NCI-H128 (cell line): Measurements from ENCODE around the gene PDF.
"Not testable (repeated sequence)": the region's sequence is repeated elsewhere in the genome, so short reads cannot be mapped to it uniquely, and the experiment has no call there.

Experiments
- DNase-seq: peaks from one replicate; lab custom pipeline; 2025; ENCODE audit not compliant: unreplicated experiment; lab: John Stamatoyannopoulos, UW

The PDF gene, protein sequence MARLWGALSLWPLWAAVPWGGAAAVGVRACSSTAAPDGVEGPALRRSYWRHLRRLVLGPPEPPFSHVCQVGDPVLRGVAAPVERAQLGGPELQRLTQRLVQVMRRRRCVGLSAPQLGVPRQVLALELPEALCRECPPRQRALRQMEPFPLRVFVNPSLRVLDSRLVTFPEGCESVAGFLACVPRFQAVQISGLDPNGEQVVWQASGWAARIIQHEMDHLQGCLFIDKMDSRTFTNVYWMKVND

DNA sequence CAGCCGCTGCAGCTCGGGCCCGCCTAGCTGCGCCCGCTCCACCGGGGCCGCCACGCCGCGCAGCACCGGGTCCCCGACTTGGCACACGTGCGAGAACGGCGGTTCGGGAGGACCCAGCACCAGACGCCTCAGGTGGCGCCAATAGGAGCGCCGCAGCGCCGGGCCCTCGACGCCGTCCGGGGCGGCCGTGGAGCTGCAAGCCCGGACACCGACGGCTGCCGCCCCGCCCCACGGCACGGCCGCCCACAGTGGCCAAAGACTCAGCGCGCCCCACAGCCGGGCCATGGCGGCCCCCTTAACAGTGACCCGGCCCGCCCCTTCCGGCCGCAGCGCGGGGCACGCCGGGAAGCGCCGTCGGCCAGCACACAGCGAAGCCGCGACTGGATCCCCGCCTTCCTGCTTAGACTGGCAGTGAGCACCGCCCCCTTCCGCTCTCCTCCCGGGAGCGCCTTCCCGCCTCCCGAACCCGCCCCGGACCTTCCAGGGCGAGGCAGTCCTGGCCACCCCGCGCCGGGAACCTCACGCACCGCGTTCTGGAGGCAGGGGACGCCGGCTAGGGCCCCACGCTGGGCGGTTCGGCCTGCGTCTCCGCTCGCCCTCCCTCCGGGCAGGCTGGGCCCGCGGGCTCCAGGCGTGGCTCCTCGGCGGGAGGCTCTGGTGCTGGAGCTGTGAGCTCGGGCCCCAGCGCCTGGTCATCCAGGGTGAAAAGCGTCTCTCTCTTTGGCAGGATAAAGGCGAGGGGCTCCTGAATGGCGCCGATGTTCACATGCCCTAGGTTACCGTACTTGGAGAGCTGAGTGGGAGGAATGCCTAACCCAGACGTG, at the start of gene PDF:
PDF (minus strand) TSS at position 303 of the 824 bp plus-strand sequence; CDS start at position 285, 18 bp downstream.
- peak; percentile 66 for DNase-seq

DNA sequence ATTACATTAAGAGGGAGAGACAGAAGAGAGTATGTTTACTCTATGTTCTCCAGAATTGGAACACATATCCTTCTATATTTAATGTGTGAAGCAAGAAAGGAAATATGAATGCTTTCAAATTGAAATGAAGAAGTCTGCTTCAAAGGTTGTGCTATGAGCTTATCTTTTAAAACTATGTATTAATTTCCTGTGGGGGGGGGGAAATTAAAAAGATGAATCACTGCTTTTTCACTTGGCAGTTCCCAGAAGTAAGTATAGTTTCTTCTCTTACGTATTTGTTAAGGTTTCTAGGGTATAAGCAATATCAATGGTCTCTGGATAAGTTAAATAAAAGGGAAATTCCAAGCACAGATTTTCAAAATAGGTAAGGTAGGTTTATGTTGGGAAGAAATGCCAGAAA, 48.4 kb upstream of the PDF start:
- DNase-seq = no peak

DNA sequence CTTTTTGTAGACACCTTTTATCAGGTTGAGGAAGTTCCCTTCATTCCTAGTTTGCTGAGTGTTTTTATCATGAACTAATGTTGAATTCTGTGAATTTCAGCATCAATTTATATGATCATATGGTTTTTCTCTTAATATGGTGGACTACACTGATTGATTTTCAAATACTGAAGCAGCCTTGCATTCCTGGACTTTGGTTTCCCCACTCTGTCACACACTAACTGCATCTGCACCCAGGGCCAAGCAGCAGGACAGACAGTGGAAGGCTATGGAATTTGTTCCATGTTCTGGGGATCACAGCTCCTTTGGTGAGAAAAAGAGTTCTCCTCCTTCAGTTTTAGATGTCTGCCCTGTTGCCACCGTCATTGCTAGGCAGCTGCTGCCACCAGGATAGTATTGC, 47.6 kb upstream of the PDF start:
- no peak for DNase-seq

DNA sequence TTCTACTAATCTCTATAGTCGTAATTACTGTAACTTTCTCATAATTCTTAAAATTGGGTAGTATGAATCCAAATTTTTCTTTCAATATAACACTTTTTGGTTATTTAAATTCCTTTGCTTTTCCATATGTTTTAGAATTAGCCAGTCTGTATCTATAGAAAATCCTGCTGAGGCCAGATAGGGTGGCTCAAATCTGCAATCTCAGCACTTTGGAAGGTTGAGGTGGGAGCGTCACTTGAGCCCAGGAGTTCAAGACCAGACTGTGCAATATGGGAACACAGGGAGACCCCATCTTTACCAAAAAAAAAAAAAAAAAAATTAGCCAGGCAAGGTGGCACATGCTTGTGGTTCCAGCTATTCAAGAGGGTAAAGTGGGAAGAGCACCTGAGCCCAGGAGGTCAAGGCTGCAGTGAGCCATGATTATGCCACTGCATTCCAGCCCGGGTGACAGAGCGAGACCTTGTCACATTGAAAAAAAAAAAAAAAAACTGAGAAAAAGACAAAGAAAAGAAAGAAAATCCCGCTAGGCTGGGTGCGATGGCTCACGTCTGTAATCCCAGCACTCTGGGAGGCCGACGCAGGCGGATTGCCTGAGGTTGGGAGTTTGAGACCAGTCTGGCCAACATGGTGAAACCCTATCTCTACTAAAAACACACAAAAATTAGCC, 46.1 kb upstream of the PDF start:
- no peak for DNase-seq

DNA sequence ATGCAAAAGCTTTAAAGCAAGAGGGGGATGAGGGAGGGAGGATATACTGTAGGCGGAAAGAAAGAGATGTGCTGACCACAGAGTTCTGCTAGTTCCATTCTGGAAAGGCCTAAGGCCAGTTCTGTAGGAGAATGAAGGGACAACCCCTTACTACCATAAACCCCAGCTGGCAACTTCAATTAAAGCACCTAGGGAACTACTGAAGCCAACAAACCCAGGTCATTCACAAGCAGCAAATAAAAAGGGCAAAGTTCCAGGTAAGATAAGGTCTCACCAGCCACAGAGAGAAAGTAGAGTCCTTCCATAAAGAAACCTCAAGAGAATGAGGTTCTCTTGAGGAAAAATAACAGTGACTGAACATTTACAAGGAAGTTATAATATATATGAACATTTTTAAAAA, 42.6 kb upstream of the PDF start:
- no peak for DNase-seq

DNA sequence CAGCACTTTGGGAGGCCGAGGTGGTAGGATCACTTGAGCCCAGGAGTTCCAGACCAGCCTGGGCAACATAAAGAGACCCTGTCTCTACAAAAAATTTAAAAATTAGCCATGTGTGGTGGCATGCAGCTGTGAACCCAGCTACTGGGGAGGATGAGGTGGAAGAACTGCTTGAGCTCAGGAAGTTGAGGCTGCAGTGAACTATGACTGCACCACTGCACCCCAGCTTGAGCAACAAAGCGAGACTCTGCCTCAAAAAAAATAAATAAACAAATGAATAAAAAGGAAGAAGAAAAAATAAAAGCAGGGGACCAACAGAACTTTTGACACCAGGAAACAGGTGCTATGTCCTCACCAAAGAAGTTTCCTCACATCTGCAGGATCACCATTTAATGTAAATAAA, 41.2 kb upstream of the PDF start:
- DNase-seq = no peak

DNA sequence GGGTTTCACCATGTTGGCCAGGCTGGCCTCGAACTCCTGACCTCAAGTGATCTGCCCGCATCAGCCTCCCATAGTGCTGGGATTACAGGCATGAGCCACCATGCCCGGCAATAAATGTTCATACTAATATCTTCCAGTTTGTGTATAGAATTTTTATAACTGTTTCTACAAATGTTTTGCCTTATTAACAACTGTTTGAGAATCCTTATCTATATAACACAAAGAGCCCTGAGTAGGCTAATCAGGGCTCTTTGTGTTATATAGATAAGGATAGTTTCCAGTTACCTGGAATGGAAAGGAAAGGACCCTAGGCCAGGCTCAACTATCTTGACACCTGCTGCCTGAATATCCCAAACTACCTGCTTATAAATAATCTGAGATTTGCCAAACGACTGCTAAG, 38.5 kb upstream of the PDF start:
- DNase-seq = no peak

DNA sequence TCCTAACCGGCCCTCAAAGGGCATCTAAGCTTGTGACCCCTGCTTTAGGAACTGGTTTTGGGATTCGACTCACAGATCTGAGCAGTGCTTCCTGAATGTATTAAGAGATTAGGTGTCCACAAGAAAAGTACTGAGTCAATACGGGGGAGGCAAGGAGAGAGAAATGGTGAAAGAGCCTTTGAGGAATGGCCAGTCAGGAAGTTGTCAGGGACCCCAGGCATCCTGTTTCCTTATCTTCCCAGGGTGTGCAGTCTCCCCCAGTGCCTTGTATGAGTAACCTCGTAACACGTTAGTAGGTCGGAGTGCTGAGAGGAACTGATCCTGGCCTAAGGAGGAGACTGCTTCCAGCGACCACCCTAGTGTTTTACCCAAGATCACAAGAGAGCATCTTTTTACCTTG, 37.6 kb upstream of the PDF start:
- DNase-seq = no peak

DNA sequence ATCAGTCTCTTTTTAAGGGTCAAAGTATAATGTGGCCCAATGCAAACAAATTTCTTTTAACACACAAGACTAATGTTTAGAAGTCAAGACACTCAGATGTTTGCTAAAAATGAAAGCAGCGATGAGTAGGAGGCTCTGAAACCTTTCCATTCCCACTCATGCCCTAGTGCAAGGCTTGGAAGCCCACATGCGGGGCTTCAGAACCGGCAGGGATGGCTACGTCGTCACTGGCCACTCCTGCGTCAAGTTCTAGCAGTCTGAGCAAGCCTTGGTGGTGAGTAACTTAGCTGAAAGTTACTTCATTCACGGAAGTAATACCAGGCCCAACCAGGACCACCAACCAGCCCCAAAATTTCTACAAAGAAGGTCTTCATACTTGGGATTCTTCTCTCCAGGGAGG, 36.0 kb upstream of the PDF start:
- DNase-seq = no peak

DNA sequence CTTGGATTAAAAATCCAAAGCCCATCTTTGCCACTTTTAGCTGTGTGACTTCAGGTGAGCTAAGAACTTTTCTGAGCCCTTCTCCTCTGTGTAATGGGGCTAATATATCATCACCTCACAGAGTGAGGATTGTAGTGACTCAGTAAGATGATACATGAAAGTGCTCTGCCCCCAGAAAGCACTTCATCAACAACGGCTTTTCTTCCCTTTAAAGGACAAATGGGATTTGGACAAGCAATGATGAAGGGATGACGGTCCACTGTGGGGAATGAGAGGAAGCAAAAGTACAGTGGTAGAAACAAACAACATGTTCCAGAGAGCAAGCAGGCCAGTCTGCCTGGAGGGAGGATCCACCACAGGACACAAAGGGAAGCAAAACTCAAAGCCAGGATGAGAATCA, 35.5 kb upstream of the PDF start:
- DNase-seq = no peak

DNA sequence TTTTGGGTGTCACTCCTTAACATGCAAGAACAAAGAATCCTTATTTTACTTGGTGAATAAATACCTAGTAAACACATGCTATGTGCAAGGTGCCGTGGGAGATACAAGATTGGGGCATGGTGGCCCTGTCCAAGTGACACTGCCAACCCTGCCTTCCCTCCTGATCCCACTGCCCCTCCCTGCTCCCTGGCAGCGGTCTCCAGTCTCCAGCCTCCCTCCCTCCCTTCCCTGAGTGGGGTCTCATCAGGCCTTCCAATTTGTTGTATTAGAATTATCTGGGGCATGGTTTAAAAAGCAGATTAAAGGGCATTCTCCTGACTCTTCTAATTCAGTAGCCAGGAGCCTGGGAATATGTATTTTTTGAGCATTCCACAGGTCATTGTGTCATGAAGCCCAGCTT, 33.7 kb upstream of the PDF start:
- no peak for DNase-seq

DNA sequence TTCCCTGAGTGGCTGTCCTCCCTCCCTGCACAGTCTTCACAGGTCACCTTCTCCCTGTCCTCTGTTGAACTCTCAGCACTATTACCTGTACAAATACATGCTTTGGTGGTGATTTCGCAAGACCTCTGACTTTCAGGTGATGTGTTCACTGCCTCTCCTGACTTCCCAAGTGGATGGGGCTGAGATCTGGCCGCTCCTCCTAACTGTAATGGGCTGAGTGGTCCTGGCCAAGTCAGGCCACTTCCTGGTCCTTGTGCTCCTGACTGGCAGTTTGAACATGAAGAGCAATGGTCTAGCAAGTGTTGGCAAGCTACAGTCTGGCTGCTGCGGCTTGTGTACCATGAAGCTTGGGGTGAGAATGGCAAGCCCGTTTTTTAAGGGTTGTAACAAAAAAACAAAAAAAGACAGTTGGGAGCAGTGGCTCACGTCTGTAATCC, 32.9 kb upstream of the PDF start:
- no peak for DNase-seq

DNA sequence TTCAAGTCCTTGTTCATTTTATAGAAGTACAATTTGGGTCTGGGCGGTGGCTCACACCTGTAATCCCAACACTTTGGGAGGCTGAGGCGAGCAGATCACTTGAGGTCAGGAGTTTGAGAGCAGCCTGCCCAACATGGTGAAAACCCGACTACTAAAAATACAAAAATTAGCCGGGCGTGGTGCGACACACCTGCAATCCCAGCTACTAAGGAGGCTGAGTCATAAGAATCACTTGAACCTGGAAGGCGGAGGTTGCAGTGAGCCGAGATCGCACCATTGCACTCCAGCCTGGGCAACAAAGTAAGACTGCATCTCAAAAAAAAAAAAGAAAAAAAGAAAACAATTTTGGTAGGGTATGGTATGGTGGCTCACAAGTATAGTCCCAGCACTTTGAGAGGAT, 29.7 kb upstream of the PDF start:
- DNase-seq = not testable (repeated sequence)

DNA sequence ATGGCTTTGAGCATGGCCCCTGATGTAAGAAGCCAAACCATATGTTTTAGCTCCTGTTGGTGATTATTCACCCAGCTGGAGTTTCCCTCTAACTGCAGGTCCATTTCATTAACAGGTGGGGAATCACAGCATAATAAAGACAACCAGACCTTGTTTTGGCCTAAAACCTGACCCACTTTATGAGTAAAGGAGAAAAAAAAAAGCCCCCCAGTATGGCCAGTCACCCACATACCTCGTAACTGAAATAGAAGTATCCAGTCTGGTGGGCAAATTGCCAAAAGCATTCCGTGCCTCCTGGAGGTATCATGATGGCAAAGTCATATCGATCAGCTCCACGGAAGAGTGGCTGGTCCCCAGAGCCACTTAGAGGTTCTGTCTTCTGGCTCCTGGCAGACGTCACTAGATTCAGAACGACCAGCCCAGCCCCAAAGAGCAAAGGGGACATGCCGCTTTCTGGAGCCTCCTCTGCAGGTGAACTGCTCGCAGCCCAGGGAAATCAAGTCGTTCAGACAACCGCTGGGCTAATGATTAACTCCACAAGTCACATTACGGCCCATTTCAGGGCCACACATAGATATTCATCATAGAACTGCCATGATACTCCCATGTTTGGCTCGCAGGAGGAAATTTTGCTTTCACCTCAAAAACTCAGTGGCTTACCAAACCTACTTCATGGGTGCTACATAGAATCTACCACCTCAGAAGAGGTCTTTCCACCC, 21.1 kb upstream of the PDF start, which contains the start of gene TMED6:
TMED6 (minus strand) TSS at position 478 of the 719 bp plus-strand sequence; CDS start at position 445, 33 bp downstream.
- no peak for DNase-seq

DNA sequence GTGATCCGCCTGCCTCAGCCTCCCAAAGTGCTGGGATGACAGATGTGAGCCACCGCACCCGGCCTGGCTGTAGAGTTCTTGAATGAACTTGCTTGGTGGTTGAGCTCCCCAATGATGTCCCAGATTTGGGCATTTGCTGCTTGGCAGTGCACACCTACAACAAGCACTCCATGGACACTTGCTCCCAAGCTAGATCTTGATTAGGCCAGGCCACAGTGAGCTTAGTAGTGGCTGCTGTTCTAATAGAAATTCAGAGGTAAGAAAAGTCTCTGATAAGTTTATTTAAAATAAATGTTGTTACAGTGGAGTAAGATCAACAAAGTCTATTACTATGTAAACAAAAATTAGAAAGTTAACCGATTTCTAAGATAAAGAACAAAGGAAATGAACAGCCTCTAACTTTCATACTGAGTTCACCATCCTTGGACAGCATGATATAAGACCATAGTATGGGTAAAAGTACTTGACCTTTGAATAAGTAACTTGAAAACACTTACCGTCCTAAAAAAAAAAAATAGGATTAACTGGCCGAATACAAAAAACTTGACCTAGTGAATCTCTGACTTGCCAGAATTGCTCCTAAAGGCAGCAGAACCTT, 20.2 kb upstream of the PDF start:
- DNase-seq = no peak

DNA sequence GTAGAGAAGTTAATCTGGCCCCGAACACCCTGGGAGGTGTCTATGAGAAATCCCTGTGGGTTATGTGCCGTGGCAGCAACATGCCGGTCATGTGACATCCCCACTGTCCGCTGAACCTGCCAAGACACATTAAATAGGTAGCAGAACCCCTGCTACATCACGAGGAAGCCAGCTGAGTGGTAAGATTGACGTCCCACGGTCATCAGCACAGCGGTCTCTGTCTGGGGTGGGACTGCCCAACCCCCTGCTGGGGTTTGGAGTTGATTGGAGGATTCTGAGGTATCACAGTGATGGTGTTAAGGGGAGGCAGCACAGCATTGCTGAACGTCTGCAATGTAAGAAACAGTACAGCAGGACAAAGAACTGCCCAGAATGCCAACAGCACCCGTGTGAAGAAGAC, 19.1 kb upstream of the PDF start:
- DNase-seq = no peak

DNA sequence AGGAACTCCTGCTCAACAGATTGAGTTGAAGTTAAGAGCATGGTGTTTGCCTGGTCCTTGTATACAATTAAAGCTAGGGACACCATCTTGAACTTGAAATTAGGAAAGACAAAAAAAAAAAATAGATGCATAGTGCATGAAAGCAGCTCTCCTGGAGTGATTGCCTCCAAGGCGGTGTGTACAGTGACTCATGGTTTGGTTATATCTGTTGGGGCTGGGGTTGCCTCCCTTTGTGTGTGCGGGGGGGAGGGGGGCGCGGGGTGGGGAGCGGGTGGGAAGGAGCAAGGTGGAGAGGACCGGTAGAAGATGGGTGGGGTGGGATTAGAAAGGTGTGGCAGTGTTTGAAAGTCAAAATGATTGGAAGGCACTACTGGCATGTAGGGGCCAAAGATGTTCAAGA, 17.8 kb upstream of the PDF start:
- no peak for DNase-seq

DNA sequence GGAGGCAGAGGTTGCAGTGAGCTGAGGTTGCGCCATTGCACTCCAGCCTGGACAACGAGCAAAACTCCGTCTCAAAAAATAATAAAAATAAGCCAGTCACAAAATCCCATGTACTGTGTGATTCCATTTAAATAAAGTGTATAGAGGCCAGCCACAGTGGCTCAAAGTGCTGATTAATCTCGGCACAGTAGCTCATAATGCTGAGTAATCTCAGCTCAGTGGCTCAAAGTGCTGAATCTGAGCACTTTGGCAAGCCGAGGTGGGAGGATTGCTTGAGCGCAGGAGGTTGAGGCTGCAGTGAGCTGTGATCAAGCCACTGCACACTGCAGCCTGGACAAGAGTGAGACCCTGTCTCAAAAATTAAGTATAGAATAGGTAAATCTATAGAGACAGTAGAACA, 16.3 kb upstream of the PDF start:
- DNase-seq = no peak

DNA sequence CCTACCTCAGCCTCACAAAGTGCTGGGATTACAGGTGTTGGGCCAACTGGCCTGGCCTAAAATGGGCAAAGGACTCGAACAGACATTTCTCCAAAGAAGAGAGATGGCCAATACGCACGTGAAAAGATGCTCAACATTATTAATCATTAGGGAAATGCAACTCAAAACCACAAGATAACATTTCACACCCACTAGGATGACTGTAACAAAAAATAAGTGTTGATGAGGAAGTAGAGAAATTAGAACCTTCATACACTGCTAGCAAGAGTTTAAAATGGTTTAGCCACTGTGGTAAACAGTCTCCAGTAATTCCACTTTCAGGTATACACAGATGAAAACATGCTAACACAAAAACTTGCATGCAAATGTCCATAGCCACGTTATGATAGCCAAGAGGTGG, 15.5 kb upstream of the PDF start:
- DNase-seq = no peak

DNA sequence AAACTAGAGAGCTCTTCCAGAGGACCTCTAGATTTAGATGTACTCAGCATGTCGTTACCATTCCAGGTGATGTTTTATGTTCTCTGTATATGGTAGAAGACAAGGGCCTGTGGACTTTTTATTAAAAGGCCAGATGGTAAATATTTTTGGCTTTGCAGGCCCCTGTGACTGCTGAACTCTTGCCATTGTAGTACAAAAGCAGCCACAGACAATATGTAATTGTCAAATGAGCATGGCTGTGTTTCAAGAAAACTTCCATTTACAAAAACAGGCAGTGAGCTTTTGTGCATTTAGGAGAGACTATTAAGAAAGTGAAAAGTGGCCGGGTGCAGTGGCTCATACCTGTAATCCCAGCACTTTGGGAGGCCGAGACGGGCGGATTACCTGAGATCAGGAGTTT, 13.8 kb upstream of the PDF start:
- DNase-seq = no peak

DNA sequence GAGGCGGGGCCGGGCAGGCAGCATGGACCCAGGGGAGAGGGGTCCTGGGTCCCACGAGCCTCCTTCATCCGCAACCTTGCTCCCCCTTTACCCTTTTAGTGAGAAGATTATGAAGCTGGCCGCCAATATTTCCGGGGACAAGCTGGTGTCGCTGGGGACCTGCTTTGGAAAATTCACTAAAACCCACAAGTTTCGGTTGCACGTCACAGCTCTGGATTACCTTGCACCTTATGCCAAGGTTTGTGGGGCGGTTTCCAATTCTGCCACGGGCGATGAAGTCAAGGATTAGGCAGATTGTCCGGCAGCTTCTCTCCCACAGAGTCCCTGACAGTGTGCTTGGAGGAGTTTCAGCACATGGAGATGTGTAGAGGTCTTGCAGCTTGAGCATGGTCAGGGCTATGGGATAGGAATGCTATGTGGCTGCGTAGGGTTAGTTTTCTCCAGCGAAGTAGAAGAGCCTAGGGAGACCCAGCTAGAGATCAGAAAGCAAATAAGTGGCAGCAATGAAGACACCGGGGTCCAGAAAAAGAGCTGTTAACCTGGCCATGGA, 9.8 kb upstream of the PDF start:
- DNase-seq = no peak
